RPMI7951 (cell line): Measurements from ENCODE around the gene KRTCAP2. TPM values are rescaled to one million over a fixed set of nuclear protein-coding genes. Genes with fewer than 3 reads are reported as not detected.
"Not testable (repeated sequence)": the region's sequence is repeated elsewhere in the genome, so short reads cannot be mapped to it uniquely, and the experiment has no call there.

ENCODE experiments used
- DNase-seq: peaks from one replicate; pipeline ENCODE4 v3.0.0-alpha.2; 2012; ENCODE audit warnings: low read depth
- total RNA-seq: library from RNA; depleted of rRNA; stranded (reverse); fragments of >200 nt; shearing (Covaris generic); gene quantifications from 2 replicates; pipeline ENCODE4 v1.2.3, GENCODE V29; 2014

KRTCAP2 gene
- total RNA-seq, 1 experiment from 2014 or later, result 172 TPM

DNA sequence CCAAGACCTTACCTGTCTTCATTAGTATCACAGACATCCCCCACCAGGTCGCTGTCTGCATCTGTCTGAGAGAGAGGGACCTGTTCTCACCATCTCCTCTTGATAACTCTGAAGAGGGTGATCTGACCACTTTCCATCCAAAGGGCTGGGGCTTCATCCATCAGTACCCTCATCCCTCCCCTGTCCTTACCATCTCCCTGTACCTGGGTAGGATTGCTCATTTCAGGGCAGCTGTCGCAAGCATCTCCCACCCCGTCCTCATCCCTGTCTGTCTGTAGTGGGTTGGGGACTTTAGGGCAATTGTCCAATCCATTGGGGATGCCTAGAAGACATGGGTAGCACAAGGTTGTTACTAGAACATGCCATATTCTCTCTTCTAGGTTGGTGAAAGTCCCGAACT, 26.7 kb upstream of the KRTCAP2 start:
- no peak for DNase-seq

DNA sequence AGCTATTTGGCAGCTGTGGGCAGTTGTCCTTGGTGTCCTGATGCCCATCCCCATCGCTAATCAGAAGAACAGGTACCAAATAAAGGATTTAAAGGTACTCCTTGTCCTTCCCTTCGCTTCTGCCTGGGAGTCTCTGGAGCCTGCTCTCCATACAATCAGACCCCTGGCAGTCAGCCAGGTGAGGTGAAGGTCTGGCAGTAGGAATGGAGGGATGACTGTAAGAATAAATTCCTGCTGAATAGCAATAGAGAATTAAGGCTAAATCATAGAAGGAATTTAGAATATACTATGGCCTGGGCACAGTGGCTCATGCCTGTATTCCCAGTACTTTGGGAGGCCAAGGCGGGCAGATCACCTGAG, 25.4 kb upstream of the KRTCAP2 start:
- no peak for DNase-seq

DNA sequence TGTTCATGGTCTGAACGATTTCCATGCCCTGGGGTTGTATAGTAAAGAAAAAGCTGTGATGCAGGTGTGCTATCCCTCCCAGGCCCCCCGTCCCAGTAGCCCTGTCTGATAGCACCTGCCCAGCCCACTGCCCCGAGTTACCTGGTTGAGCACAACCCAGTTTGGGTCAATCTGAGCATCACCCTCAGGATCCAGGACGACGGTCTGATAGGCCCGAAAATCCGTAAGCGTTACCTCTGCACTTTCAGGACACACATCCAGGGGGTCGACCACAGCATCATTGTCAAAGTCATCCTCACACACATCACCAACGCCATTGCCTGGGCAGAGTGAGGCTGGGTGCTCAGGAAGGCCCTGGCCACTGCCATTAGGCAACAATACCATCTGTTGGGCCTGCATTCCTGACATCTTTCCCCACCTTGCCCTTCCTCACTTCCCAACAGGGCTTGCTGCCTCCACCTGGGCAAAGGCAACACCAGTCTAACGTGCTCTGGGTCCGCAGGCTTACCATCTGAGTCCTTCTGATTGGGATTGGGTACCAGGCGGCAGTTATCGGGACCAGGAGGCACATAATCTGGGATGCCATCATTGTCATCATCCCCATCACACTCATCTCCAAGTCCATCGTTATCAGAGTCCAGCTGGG, 24.9 kb upstream of the KRTCAP2 start:
- no peak for DNase-seq

DNA sequence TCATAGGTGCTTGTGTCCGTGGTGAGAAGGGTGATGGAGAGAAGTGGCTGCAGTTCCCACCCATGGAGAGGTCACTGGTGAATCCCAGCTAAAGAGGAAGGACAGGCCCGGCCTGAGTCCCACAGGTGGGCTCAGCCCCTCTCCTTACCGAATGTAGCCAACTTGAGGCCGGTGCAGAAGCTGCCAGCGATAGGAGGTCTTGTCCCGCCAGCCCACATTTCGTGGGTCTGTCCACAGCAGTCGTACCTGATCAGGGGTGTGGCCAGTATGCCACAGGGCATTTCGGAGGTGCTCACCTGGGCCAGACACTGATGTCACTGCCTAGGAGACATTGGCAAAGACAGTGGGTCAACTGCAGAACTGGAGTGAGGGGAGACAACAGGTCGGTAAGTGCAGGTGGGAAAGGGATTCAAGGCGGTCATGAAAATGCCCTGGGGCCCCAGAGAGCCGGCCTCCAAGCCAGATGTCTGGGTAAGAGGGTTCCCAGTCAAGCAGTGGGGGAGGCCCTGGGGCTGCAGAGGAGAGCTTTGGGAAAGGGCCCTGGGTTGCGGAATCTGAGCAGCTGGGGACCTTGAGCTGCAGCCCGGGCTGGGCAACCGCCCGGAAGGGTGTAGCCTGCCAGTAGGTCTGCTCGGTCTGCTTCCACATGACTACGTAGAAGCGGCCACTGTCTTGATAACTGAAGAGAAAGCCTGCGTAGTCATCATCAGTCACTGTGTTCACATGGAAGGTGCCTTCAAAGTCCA, 24.0 kb upstream of the KRTCAP2 start:
- DNase-seq, result no peak

- no peak for DNase-seq
These were observed 23.2 kb upstream of the KRTCAP2 start for GRCh38 chr1:155196103-155196892.

DNA sequence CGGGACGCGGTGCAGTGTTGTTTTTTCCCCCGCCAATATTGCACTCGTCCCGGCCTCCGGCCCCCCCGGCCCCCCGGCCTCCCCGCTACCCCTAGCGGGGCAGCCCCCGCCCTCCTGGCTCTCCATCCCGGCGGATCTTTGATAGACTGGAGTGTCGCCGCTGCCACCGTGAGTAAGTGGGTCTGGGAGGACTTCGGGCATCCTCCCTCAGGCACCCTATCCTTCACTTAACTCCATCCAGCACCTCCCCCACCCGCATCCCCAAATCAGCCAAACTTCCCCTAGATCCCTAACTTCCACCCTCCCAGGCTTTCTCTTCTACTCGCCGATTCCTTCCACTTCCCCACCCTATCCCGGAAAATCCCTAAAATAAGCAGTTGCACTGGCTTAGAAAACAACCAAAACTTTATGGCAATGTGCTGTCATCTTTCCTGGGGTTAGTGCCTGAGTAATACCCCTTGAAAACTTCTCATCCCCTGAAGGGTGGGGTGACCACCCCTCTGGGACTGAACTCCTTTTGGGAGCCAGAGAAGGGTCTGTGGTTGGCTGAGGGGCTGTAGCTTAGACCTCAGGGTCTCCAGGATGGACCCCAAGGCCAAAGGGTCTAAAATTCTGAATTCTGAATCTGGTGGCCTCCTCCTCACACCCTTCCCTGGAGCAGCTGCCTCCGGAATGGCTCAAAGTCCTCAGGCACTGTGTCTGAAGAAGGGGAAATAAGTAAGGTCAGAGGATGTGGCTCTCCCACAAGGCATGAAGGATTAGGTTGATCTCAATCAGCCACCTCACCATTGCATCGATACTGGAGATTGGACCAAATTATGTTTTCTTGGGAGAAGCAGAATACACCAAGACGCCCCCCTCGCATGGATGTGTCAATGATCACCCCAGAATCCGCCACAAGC, 22.3 kb upstream of the KRTCAP2 start:
- DNase-seq, result no peak

DNA sequence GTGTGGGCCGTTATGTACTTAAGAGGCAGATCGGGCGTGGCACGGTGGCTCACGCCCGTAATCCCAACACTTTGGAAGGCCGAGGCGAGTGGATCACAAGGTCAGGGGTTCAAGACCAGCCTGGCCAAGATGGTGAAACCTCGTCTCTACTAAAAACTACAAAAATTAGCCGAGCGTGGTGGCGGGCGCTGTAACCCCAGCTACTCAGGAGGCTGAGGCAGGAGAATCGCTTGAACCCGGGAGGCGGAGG, 20.8 kb upstream of the KRTCAP2 start:
- DNase-seq, result not testable (repeated sequence)

- peak; percentile 88 for DNase-seq
These were observed 20.3 kb upstream of the KRTCAP2 start for GRCh38 chr1:155193275-155193990.

DNA sequence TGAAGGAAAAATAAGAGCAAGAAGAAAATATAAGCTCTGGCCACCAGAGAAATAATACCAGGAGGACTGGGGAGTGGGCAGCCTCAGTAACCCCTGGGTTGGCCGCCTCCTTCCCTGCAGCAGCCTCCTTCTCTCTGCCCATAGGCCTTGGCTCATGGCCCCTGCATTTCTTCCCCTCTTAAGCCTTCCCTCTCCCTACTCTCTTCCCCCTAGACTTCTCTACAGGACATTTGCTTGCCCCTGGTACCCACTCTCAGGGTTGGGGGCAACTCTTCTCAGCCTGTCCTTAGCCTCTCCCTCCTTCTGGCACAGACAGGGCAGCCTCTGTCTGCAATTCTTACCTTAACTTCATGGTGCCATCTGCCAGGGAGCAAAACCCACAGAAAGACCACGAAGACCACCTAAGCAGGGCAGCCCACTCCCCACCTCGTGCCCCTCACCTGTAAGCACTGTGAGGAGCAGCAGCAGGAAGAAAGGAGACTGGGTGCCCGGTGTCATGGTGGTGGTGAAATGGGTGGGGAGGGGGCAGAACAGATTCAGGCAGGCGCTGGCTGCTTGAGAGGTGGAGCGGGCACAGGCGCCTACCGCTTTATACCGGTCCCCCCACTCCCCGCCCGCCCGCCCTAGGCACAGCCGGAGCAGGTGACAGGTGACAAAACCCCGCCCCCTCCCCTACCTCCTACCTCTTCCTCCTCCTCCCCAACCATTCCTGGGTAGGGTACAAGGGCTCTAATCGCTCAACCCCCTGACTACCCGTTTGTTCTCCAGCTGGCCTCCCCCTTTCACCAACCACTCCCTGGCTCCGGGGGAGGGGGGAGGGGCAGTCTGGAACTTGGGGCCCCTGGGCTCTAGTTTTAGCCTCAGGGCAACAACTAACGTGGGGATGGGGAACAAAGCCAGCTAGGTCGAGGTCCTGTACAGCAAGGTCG, 19.5 kb upstream of the KRTCAP2 start:
- no peak for DNase-seq

DNA sequence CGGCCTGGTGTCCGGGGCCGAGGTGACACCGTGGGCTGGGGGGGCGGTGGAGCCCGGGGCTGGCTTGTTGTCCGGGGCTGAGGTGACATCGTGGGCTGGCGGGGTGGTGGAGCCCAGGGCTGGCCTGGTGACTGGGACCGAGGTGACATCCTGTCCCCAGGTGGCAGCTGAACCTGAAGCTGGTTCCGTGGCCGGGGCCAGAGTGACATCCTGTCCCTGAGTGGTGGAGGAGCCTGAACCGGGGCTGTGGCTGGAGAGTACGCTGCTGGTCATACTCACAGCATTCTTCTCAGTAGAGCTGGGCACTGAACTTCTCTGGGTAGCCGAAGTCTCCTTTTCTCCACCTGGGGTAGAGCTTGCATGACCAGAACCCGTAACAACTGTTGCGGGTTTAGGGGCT, 18.8 kb upstream of the KRTCAP2 start:
- no peak for DNase-seq

DNA sequence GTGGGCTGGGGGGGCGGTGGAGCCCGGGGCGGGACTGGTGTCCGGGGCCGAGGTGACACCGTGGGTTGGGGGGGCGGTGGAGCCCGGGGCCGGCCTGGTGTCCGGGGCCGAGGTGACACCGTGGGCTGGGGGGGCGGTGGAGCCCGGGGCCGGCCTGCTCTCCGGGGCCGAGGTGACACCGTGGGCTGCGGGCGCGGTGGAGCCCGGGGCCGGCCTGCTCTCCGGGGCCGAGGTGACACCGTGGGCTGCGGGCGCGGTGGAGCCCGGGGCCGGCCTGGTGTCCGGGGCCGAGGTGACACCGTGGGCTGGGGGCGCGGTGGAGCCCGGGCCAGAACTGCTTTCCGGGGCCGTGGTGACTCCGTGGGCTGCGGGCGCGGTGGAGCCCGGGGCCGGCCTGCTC, 16.8 kb upstream of the KRTCAP2 start:
- DNase-seq, result not testable (repeated sequence)

DNA sequence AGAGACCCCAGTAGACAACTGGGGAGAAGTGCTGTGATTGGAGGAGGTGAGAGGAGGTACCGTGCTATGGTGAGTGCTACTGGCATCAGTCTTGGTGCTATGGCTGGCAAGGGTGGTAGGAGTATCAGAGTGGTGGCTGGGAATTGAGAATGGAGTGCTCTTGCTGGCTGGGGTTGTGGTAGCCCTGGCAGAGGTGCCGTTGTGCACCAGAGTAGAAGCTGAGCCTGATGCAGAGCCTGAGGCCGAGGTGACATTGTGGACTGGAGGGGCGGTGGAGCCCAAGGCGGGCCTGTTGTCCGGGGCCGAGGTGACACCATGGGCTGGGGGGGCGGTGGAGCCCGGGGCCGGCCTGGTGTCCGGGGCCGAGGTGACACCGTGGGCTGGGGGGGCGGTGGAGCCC, 15.2 kb upstream of the KRTCAP2 start:
- DNase-seq, result no peak

GRCh38 chr1:155187456-155187891, 14.4 kb upstream of the KRTCAP2 start:
- no peak for DNase-seq

DNA sequence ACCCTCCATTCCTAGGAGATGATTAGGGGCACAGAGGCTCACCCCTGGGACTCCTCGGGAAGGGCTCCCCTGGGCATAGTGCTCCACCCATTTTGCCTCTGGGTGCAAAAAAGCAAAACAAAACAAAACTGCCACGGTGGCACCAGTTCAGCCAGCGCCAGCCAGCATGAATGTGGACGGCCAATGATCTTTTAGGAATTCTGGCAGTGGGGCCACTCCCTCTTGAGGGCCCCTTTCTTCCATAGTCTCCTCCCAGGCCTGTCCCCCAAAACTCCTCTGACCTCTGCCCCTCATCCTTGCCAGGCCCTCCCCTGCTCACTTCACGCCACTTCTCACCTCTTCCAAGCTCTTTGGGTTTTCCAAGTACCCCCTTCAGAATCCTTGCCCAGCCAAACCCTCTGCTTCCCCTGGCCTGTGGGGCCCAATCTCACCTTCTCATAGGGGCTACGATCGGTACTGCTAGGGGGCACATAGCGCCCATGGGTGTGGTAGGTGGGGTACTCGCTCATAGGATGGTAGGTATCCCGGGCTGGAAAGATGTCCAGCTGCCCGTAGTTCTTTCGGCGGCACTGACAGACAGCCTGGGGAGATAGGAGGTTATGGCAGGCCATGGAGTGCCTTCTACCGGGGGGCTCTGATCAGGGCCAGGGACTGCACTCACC, 13.8 kb upstream of the KRTCAP2 start:
- no peak for DNase-seq

- no peak for DNase-seq
These were observed 13.1 kb upstream of the KRTCAP2 start for GRCh38 chr1:155186067-155186793.

GRCh38 chr1:155185783-155186066, 12.6 kb upstream of the KRTCAP2 start:
- no peak for DNase-seq

DNA sequence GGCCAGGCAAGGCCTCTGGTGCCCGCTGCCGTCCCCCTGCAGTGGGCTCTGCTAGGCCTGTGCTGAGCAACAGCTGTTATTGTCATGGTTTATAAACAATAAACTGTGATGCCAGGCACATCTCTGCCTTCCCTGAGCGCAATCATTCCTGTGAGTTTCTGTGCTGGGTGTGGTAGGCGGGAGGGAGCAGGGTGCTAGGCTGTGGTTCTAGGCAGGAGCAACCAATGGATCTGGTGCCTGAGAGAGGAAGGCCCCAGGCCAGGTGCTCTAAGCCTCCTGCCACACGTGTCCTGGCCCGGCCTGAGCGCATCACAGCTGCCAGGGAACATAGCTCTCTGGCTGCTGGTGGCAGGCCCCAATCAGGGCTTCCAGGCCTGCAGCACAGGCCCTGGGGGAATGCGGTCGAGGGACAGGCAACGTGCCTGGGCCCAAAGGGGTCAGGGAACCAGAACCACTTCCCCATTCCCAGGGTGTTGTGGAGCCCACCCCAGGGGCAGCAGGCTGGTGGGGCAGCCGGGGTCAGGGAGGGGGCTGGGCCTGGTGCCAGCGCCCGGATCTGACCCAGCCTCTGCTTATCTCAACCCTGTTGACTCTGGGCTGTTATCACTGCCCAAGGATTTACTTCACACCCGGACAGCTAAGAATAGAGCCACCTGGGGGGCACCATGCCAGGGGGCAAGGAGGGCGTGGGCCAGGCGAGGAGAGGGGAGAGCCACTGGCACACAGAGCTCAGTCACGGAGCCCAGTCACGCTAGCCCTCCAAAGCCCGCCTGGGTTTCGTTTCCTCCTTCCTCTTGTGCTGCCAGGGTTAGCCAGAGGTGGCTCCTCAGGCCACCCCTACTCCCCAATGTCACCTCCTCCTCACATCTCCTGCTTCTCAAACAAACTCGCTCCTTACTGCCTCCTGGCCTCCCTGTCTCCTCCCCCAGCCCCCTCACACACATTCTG, 12.0 kb upstream of the KRTCAP2 start:
- DNase-seq, result no peak

GRCh38 chr1:155184351-155184811, 11.3 kb upstream of the KRTCAP2 start:
- DNase-seq, result no peak
